GM11168 (cell line): ENCODE measurements around the gene TMEM43.

Source experiments
- in situ Hi-C: fragments of 300-500 bp; cut with MboI; formaldehyde crosslinking; loops from one replicate; pipeline ENCODE4 v1.12.0; 2022; ENCODE audit warnings: low sequenced_read_pairs; ENCODE audit not compliant: unreplicated experiment

Gene TMEM43

GRCh38 chr3:14148041-14148985, 23.5 kb downstream of the TMEM43 start:
- in situ Hi-C loops, result no loop called here

GRCh38 chr3:14150078-14150477, 25.2 kb downstream of the TMEM43 start:
- in situ Hi-C loops, result no loop called here

- in situ Hi-C loops, result no loop called here
Measured at GRCh38 chr3:14150491-14151230, 25.8 kb downstream of the TMEM43 start.

- in situ Hi-C loops, result no loop called here
Measured at GRCh38 chr3:14151471-14152083, 26.7 kb downstream of the TMEM43 start.

- in situ Hi-C loops, result no loop called here
Measured at GRCh38 chr3:14152233-14152962, 27.5 kb downstream of the TMEM43 start.

GRCh38 chr3:14152963-14153355, 28.1 kb downstream of the TMEM43 start:
- in situ Hi-C loops, result no loop called here

GRCh38 chr3:14153663-14154062, 28.8 kb downstream of the TMEM43 start:
- in situ Hi-C loops, result no loop called here

- in situ Hi-C loops, result no loop called here
Measured at GRCh38 chr3:14154276-14154675, 29.4 kb downstream of the TMEM43 start.

GRCh38 chr3:14154895-14155440, 30.1 kb downstream of the TMEM43 start:
- in situ Hi-C loops, result no loop called here

- in situ Hi-C loops, result no loop called here
Measured at GRCh38 chr3:14156201-14156600, 31.3 kb downstream of the TMEM43 start.

GRCh38 chr3:14156843-14157561, 32.1 kb downstream of the TMEM43 start:
- in situ Hi-C loops, result no loop called here

GRCh38 chr3:14157951-14158350, 33.1 kb downstream of the TMEM43 start:
- in situ Hi-C loops, result no loop called here

GRCh38 chr3:14158370-14158769, 33.5 kb downstream of the TMEM43 start:
- in situ Hi-C loops, result no loop called here

- in situ Hi-C loops, result no loop called here
Measured at GRCh38 chr3:14159426-14159825, 34.6 kb downstream of the TMEM43 start.

GRCh38 chr3:14161282-14161681, 36.4 kb downstream of the TMEM43 start:
- in situ Hi-C loops, result no loop called here

- in situ Hi-C loops, result no loop called here
Measured at GRCh38 chr3:14162178-14162577, 37.3 kb downstream of the TMEM43 start.

GRCh38 chr3:14166877-14167603, 42.2 kb downstream of the TMEM43 start:
- in situ Hi-C loops, result no loop called here

- in situ Hi-C loops, result no loop called here
Measured at GRCh38 chr3:14169435-14169834, 44.6 kb downstream of the TMEM43 start.

GRCh38 chr3:14169871-14170270, 45.0 kb downstream of the TMEM43 start:
- in situ Hi-C loops, result no loop called here
